H9 (cell line): Measurements from ENCODE around the gene INO80B. TPM values are rescaled to one million over a fixed set of nuclear protein-coding genes. Genes with fewer than 3 reads are reported as not detected.

Source experiments
- DNase-seq: peaks from one replicate; pipeline ENCODE4 v3.0.0-alpha.2; 2017
- H2AFZ ChIP-seq: one replicate; pipeline ENCODE4 v1.6.1; 2013; ENCODE audit warnings: mild to moderate bottlenecking, low read length, control low read depth, moderate library complexity
- H2AK5ac ChIP-seq: 2 replicates; pipeline ENCODE4 v1.6.1; 2013; ENCODE audit warnings: low read length, control low read depth, mixed read lengths; ENCODE audit not compliant: insufficient read length
- H2BK120ac ChIP-seq: one replicate; pipeline ENCODE4 v1.6.1; 2013; ENCODE audit warnings: low read depth, mild to moderate bottlenecking, low read length, control low read depth, inconsistent platforms; ENCODE audit not compliant: poor library complexity, severe bottlenecking
- H2BK12ac ChIP-seq: 2 replicates; pipeline ENCODE4 v1.6.1; 2013; ENCODE audit warnings: low read length, control low read depth, mixed read lengths, low read depth; ENCODE audit not compliant: insufficient read length
- H2BK15ac ChIP-seq: 2 replicates; pipeline ENCODE4 v1.6.1; 2013; ENCODE audit warnings: low read depth, low read length, control low read depth
- H2BK20ac ChIP-seq: one replicate; pipeline ENCODE4 v1.6.1; 2013; ENCODE audit warnings: low read depth, mild to moderate bottlenecking, low read length, control low read depth, inconsistent platforms; ENCODE audit not compliant: poor library complexity, severe bottlenecking
- H2BK5ac ChIP-seq: 2 replicates; pipeline ENCODE4 v1.6.1; 2013; ENCODE audit warnings: low read length, control low read depth, mixed read lengths; ENCODE audit not compliant: insufficient read length
- H3K14ac ChIP-seq: 2 replicates; pipeline ENCODE4 v1.6.1; 2013; ENCODE audit warnings: low read length, control low read depth; ENCODE audit not compliant: insufficient read depth
- H3K18ac ChIP-seq: 2 replicates; pipeline ENCODE4 v1.6.1; 2013; ENCODE audit warnings: low read depth, mild to moderate bottlenecking, mixed read lengths, low read length, control low read depth; ENCODE audit not compliant: insufficient read length
- H3K23ac ChIP-seq: 2 replicates; pipeline ENCODE4 v1.6.1; 2013; ENCODE audit warnings: low read length, control low read depth, mixed read lengths, low read depth; ENCODE audit not compliant: insufficient read length
- H3K23me2 ChIP-seq: 2 replicates; pipeline ENCODE4 v1.6.1; 2013; ENCODE audit warnings: low read depth, mild to moderate bottlenecking, mixed read lengths, low read length, control low read depth; ENCODE audit not compliant: insufficient read length, poor library complexity, severe bottlenecking
- H3K27ac ChIP-seq: 2 replicates; pipeline ENCODE4 v1.5.1; 2013; ENCODE audit warnings: low read length, control low read depth, mixed read lengths, low read depth; ENCODE audit not compliant: insufficient read length
- H3K27me3 ChIP-seq: 2 replicates; pipeline ENCODE4 v1.6.1; 2013; ENCODE audit warnings: low read length, control low read depth, inconsistent platforms; ENCODE audit not compliant: insufficient read depth
- H3K4ac ChIP-seq: 2 replicates; pipeline ENCODE4 v1.6.1; 2013; ENCODE audit warnings: low read depth, mild to moderate bottlenecking, control low read depth, inconsistent platforms, low read length, moderate library complexity
- H3K4me1 ChIP-seq: 2 replicates; pipeline ENCODE4 v1.6.1; 2013; ENCODE audit warnings: low read length, control low read depth, inconsistent platforms; ENCODE audit not compliant: insufficient read depth
- H3K4me2 ChIP-seq: 2 replicates; pipeline ENCODE4 v1.6.1; 2013; ENCODE audit warnings: low read length, control low read depth, mixed read lengths; ENCODE audit not compliant: insufficient read length, insufficient read depth
- H3K56ac ChIP-seq: 2 replicates; pipeline ENCODE4 v1.6.1; 2013; ENCODE audit warnings: low read depth, mild to moderate bottlenecking, mixed read lengths, low read length, control low read depth; ENCODE audit not compliant: insufficient read length
- H3K79me1 ChIP-seq: 2 replicates; pipeline ENCODE4 v1.6.1; 2013; ENCODE audit warnings: low read depth, mild to moderate bottlenecking, moderate library complexity, low read length, control low read depth, inconsistent platforms; ENCODE audit not compliant: insufficient read depth, poor library complexity, severe bottlenecking
- H3K79me2 ChIP-seq: 2 replicates; pipeline ENCODE4 v1.6.1; 2013; ENCODE audit warnings: low read length, control low read depth, inconsistent platforms; ENCODE audit not compliant: insufficient read depth
- H3K9ac ChIP-seq: 2 replicates; pipeline ENCODE4 v1.6.1; 2013; ENCODE audit warnings: low read length, control low read depth, mixed read lengths; ENCODE audit not compliant: insufficient read length; ENCODE audit errors: extremely low read depth
- H3K9me3 ChIP-seq: one replicate; pipeline ENCODE4 v1.6.1; 2013; ENCODE audit warnings: low read depth, low read length, inconsistent platforms; ENCODE audit not compliant: control insufficient read depth
- H3T11ph ChIP-seq: one replicate; pipeline ENCODE4 v1.6.1; 2013; ENCODE audit warnings: mild to moderate bottlenecking, low read length, control low read depth, inconsistent platforms
- H4K20me1 ChIP-seq: one replicate; pipeline ENCODE4 v1.6.1; 2013; ENCODE audit not compliant: control insufficient read depth, insufficient read length, insufficient read depth
- H4K5ac ChIP-seq: 2 replicates; pipeline ENCODE4 v1.6.1; 2013; ENCODE audit warnings: low read depth, mild to moderate bottlenecking, mixed read lengths, low read length, control low read depth; ENCODE audit not compliant: insufficient read length
- H4K8ac ChIP-seq: replicated peaks from 2 replicates; pipeline ENCODE4 v1.6.1; 2013; ENCODE audit warnings: low read length, control low read depth, mixed read lengths, low read depth; ENCODE audit not compliant: insufficient read length
- H4K91ac ChIP-seq: 2 replicates; pipeline ENCODE4 v1.6.1; 2013; ENCODE audit warnings: low read depth, mild to moderate bottlenecking, moderate library complexity, mixed read lengths, low read length, control low read depth; ENCODE audit not compliant: insufficient read length
- H3K27ac Mint-ChIP-seq, 3 experiments: 2 replicates in 2 of 3; 3 replicates in 1 of 3; pipeline ENCODE4 v1.8.0; 2020 to 2021; ENCODE audit warnings: mixed read lengths in 3 of 3, mild to moderate bottlenecking in 1 of 3, moderate library complexity in 1 of 3
- H3K27me3 Mint-ChIP-seq: 2 replicates; pipeline ENCODE4 v1.8.0; 2021; ENCODE audit warnings: low read depth, mild to moderate bottlenecking, moderate library complexity, mixed read lengths
- H3K36me3 Mint-ChIP-seq, 3 experiments: 2 replicates in 2 of 3; 3 replicates in 1 of 3; pipeline ENCODE4 v1.8.0; 2020 to 2021; ENCODE audit warnings: low read depth in 3 of 3, mixed read lengths in 3 of 3; ENCODE audit not compliant: insufficient read depth in 1 of 3
- H3K4me1 Mint-ChIP-seq, 2 experiments: 2 replicates each; pipeline ENCODE4 v1.8.0; 2020; ENCODE audit warnings: mixed read lengths in 2 of 2
- H3K4me3 Mint-ChIP-seq, 2 experiments: 2 replicates in 1 of 2; 3 replicates in 1 of 2; pipeline ENCODE4 v1.8.0; 2020 to 2021; ENCODE audit warnings: mild to moderate bottlenecking in 2 of 2, mixed read lengths in 2 of 2, moderate library complexity in 1 of 2
- H3K9me3 Mint-ChIP-seq, 2 experiments: 2 replicates in 1 of 2; 3 replicates in 1 of 2; pipeline ENCODE4 v1.8.0; 2020; ENCODE audit warnings: mild to moderate bottlenecking in 2 of 2, mixed read lengths in 2 of 2, moderate library complexity in 1 of 2
- CTCF ChIP-seq: fragments of 200-600 bp; sonication (generic); conservative IDR thresholded peaks from 3 replicates; pipeline ENCODE4 v1.8.0; 2021; ENCODE audit warnings: antibody characterized with exemption, mild to moderate bottlenecking
- WGBS: extraction: QIAGEN DNeasy Blood & Tissue Kit; methylation state at CpG from one replicate; pipeline ENCODE4 v1.1.7; 2013; ENCODE audit warnings: missing lambda C conversion rate, low lambda C conversion rate, mixed read lengths; ENCODE audit not compliant: insufficient read length; ENCODE audit errors: extremely low coverage; 5-methylcytosine and 5-hydroxymethylcytosine counted together
- total RNA-seq: library from RNA; stranded (reverse); gene quantifications from 2 replicates; pipeline ENCODE4 v1.2.1, GENCODE V29; 2021

INO80B gene
- total RNA-seq, 1 experiment from 2014 or later: 17.6 TPM

- no CpG with 5 or more reads among the region's 15 CpGs for WGBS
- H3K4me3 Mint-ChIP-seq: peak overlapping the region; percentile 70 to 75
Observed at GRCh38 chr2:74499940-74500577, 45.2 kb downstream of the INO80B start.

More at GRCh38 chr2:74499940-74500577, 45.2 kb downstream of the INO80B start:
- H3K4me1 Mint-ChIP-seq: peaks cover 52 to 64% of the 10 kb centered on the region in 2 experiments
- Histone ChIP-seq H2BK12ac (no peak overlapping the region), H3K9me3 (no peaks in the 10 kb centered on the region), H2AK5ac (no peak overlapping the region), H3K4me2 (peak overlapping the region; percentile 59), H3K4me1 (peaks cover 2% of the 10 kb centered on the region; the same call in 1 of the 2 replicates), H3K79me2 (no peaks in the 10 kb centered on the region), H2BK120ac (no peak overlapping the region), H3K23me2 (peaks cover 41% of the 10 kb centered on the region), H3K4ac (no peak overlapping the region), H2BK20ac (no peak overlapping the region), H2BK15ac (no peak overlapping the region), H4K91ac (no peak overlapping the region), H4K5ac (no peak overlapping the region), H3K9ac (no peak overlapping the region), H3K79me1 (no peaks in the 10 kb centered on the region), H2AFZ (no peak overlapping the region), H3T11ph (no peak overlapping the region), H3K27ac (no peak overlapping the region), H4K20me1 (no peaks in the 10 kb centered on the region), H3K18ac (no peak overlapping the region), H2BK5ac (no peak overlapping the region), H3K56ac (no peak overlapping the region), H4K8ac (no peak overlapping the region), H3K14ac (no peak overlapping the region), H3K27me3 (peaks cover 91% of the 10 kb centered on the region), H3K23ac (no peak overlapping the region)
- no peak for DNase-seq
- H3K27ac Mint-ChIP-seq: 0 out of 7 replicates have a peak overlapping the region, but pooled peaks of 1 of the 3 experiments have one; percentile 31
- TF ChIP-seq CTCF: no peak
- H3K27me3 Mint-ChIP-seq: peaks cover 100% of the 10 kb centered on the region
- peaks cover 8 to 15% (median 13%) of the 10 kb centered on the region in 3 experiments for H3K36me3 Mint-ChIP-seq
- peaks cover 2 to 5% of the 10 kb centered on the region in 2 experiments; a peak in 3 of 5 replicates for H3K9me3 Mint-ChIP-seq
